Right hindlimb (tissue), 1 donor: ENCODE measurements around the gene CEMIP2.
"Not testable (repeated sequence)": the region's sequence is repeated elsewhere in the genome, so short reads cannot be mapped to it uniquely, and the experiment has no call there.

Experiments used
- DNase-seq: peaks from one replicate; pipeline ENCODE4 v3.0.0-alpha.2; 2018

CEMIP2 gene

GRCh38 chr9:71675105-71675856 is 93.0 kb downstream of the CEMIP2 start:
- DNase-seq, result no peak

DNA sequence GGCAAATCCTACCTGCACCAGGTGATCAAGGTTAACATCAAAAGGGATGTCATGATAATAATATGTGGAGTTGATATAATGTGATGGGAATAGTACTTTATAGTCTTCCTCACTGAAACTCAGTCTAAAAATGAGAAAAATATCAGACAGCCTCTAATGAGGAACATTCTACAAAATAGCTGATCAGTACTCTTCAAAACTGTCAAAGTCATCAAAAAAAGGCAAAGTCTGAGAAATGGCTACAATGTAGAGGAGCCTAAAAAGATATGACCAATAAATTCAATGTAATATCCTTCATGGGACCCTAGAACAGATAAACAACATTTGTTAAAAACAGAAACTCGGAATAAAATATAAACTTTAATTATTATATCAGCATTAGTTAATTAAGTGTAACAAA is 95.7 kb downstream of the CEMIP2 start:
- no peak for DNase-seq

DNA sequence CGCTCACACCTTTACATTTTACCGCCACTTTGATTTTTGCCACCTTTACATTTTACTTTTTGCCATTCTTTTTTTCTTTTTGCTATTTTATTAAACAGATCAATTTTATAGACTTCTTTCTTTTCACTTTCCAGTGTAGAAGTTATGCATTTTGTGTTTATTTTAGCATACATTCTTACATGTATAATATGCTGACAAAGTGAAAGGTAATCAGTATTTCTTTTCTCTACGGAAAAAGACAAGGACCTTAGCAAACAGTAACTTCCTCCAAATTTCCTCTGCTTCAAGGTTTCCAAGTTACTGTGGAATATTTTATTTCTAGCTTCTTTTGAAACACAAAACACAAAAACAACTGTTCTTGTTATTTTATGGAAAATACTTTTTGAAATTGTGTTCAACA is 97.0 kb downstream of the CEMIP2 start:
- no peak for DNase-seq

DNA sequence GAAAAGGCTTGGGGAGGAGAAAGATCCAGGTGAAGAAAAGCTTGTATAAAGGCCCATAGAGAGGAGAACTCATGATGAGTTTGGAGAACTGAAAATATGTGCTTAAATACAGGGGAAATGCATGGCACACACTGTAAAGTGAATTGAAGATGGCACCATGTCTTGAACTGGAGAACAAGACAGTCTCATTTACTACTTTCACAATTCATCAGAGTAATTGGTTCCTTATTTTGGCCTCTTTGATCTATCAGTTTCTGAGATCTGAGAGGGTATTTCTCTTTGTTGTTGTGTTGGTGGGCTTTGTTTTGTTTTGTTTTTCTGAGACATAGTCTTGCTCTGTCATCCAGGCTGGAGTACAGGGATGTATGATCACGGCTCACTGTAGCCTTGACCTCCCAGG is 98.2 kb downstream of the CEMIP2 start:
- no peak for DNase-seq

DNA sequence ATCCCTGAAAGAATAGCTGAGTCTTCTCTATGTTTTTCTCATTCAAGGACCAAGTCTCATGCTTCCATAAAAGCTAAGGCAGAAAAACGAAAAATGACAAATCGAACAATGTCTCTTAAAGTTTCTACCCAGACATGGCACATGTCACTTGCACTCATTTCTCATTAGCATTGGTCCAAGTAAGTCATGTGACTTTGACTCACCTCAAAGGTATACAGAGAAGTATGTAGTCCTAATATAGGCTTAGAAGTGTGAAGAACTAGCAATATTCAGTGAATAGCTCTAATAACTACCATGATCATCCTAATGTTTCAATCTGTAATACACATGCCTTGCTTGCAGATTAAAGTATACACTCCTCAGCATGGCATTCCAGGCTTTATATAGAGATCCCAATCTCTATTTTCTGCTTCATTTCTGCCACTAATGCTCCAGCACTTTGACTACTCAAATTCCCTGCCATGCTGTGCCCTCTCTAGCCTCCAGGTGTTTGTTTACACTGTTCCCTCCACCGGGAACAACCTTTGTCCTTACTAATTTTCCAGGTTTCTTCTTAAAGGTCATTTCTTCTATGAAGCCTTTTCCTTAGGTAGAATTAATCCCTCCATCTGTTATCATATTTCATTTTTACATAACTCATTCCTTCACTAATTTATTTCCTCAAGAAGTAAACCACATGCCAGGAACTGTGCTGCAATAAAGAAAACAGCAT is 98.9 kb downstream of the CEMIP2 start:
- no peak for DNase-seq

DNA sequence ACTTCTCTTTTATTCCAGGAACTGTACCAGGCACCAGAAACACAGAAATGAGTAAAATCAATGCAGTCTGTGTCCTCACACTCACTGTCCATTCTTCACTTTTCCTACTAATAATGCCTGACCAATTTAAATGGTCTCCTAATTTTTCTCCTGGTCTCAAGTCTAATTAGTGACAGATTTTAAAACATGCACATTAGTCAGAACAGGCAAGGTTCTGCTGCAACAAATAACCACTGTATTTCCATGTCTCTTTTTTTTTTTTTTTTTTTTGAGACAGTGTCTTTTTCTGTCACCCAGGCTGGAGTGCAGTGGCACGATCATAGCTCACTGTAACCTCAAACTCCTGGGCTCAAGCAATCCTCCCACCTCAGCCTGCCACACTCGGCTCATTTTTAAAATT is 99.6 kb downstream of the CEMIP2 start:
- no peak for DNase-seq

DNA sequence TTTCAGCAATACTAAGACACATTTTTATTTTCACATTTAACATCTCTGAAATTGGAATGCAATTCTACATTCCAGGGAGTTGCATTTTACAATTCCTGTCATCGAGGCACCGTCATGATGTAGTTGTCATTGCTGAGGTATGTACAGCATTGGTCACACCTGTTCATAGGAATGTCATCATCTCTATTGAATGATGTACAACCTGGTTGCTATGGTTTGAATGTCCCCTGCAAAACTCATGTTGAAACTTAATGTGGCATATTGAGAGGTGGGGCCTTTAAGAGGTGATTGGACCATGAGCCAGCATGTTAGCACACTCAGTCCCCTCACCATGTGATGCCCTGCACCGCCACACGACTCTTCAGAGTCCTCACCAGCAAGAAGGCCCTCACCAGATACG is 103.1 kb downstream of the CEMIP2 start:
- no peak for DNase-seq

DNA sequence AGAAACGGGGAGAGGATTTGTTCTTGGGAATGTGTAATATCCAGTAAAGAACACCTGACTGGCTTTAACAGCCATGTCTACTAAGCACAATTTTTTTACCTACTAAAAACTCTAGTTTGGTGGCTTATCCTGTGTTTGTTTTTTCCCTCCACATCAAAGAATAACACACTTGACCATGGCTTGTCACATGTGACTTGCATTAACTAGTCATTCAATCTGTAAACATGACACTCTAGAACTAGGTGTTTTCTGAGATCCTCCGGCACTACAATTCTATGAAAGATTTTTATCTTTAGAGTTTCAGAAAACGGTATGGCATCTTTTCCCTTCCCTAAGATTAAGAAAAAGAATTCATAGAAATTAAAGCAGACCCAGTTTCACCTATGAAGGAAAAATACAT is 103.7 kb downstream of the CEMIP2 start:
- DNase-seq, result no peak

- DNase-seq, result peak; percentile 44
Measured at GRCh38 chr9:71663931-71664459, 104.3 kb downstream of the CEMIP2 start.

DNA sequence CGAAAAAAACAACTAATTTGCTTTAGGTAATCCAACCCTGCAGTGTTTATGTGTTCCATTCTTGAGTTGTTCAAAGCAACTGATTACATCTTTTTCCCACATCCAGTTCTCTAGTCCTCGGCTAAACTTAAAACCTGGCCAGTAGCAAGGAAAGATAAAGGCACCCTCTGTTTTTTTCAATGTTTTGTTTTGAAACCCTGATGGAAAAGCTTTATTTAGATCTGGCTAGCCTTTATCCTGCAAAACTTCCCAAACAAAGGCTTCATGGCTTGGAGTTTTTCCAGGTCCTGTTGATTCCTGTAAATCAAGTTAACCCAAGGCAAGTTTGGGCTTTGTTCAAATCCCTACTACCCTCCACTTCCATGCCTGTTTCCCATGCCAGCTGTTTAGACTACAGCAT is 105.1 kb downstream of the CEMIP2 start:
- no peak for DNase-seq

DNA sequence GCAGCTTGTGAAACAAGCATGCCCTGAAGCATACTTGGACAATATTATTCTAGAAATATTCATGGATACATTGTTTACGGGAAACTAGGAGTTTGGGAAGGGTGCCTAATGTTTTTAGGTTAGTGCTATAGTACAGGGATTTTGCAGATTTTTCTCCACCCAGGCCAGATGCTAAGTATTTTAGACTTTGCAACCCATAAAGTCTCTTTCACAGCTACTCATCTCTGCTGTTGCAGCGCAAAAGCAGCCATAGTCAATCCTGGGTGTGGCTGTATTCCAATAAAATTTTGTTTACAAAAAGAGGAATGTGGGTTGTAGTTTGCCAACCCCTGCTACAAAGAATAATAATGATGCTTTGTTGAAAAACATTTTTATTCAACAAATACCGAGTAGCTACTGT is 106.2 kb downstream of the CEMIP2 start:
- DNase-seq, result no peak

- not testable (repeated sequence) for DNase-seq
Measured at GRCh38 chr9:71657276-71657675, 111.0 kb downstream of the CEMIP2 start.

DNA sequence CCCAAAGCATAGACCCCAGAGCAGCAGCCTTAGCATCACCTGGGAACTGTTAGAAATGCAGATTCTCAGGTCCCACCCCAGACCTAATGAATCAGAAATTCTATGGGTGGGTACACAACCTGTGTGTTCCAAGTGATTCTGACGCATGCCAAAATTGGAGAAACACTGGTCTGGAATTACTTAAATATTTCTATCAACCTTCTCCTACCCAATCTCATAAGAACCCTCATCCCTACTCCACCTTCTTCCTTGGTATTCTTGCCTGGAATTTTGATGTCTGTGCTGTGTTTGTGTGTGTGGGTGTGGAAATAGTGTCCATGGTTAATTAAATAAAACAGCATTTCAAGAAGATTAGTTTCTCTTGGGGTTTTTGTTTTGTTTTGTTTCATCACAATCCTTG is 111.8 kb downstream of the CEMIP2 start:
- no peak for DNase-seq

DNA sequence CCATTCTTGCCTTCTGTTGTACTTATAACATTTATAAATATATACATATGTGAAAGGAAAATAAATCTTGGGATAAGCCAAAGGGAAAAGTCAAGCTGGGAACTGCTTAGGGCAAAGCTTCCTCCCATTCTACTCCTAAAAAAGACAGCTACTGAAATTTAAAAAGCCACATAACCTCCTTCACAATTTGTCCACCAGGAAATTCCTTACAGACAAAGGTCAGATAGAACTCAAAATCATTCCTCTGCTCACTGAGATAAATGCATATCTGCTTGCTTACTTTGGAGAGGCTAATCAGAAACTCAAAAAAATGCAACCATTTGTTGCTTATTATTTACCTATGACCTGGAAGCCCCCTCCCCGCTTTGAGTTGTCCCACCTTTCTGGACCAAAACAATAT is 112.5 kb downstream of the CEMIP2 start:
- no peak for DNase-seq

DNA sequence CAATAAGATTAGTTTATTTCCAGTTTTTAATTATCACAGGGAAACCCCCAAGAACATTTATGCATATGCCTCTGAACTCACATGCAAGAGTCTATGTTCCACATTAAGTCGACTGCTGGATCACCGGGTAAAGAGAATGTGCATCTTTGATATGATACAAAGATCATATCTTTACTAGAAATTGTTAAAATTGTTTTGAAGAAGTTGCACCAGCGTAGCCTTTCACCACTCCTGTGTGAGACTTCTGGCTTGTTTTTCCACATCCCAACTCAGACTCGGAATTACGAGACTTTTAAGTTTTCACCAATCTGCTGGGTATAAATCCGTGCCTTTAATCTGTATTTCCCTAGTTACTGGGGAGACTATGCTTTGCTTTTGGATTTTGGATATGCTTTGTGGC is 113.2 kb downstream of the CEMIP2 start:
- no peak for DNase-seq

DNA sequence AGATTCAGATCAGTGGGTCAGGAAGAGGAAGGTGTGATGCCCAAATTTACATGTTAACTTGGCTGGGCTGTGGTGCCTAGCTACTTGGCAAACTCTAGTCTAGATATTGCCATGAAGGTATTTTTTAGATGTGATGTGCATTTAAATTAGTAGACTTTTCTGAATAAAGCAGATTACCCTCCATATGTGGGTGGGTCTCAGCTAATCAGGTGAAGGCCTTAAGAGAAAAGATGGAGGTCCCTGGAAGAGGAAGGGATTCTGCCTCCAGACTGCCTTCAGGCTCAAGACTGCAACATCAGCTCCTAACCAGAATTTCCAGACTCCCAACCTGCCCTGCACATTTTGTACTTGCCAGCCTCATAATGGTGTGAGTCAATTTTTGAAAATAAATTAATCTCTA is 115.8 kb downstream of the CEMIP2 start:
- no peak for DNase-seq

GRCh38 chr9:71648453-71648852 is 119.9 kb downstream of the CEMIP2 start:
- DNase-seq, result no peak

DNA sequence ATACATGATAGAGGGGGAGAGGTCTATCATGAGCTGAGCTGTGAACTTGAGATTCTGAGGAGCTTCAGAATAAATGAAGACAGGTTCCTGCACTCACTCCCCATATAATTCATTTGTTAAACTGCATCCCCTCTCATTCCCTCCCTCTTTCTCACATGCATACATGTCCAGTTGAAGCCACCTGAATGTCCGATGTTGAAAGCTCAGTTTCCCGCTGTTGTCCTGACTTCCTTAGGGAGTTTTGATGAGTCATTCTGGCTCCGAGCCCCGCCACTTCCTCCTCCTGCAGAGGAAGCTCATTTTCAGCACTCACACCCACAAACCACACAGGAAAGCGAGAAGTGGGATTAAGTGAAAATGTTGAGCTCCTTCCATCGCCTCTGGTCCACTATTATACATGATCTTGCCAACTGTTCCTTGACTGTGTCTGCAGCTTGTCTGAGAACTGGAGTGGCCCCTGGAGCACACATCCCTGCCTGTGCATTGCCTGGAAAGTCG is 121.2 kb downstream of the CEMIP2 start:
- DNase-seq, result peak; percentile 77

- no peak for DNase-seq
Measured at GRCh38 chr9:71646131-71646530, 122.2 kb downstream of the CEMIP2 start.

- DNase-seq, result no peak
Measured at GRCh38 chr9:71644819-71645362, 123.4 kb downstream of the CEMIP2 start.

GRCh38 chr9:71643330-71643729 is 125.0 kb downstream of the CEMIP2 start:
- DNase-seq, result no peak

DNA sequence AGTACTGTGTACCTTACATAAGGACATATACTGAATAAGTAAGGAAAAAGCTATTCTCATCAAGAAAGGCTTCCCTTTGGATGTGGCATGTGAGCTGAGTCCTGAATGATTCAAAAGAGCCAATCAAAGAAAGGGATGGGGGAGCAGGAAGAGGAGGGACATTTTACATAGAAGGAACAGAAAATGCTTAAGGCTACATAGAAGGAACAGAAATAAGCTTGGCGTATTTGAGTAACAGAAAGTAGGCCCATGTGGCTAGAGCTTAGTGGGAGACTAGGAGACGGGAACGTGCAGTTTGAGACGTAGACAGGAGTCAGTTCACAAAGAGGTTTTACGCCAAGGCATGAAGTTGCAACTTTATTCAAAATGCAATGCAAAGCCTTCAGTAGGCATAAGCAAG is 126.3 kb downstream of the CEMIP2 start:
- no peak for DNase-seq

DNA sequence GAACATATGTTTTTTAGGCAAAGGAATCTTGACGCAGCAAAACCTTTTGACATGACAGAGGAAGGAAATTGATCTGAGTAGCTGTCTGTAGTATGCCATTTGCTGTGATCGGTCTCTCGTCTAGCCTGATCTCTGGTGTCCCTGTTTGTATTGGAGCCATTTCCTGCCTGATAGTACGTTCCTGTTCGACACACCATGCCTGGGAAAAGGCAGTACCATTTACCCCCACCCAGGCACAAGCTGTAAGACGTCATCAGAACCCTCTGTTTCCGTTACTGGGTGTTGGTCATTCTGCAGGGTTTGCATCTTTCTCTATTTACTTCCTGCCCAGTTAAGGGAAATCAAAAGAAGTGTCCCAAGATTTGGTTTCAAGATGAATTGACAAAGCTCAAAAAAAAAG is 129.7 kb downstream of the CEMIP2 start:
- peak; percentile 32 for DNase-seq

DNA sequence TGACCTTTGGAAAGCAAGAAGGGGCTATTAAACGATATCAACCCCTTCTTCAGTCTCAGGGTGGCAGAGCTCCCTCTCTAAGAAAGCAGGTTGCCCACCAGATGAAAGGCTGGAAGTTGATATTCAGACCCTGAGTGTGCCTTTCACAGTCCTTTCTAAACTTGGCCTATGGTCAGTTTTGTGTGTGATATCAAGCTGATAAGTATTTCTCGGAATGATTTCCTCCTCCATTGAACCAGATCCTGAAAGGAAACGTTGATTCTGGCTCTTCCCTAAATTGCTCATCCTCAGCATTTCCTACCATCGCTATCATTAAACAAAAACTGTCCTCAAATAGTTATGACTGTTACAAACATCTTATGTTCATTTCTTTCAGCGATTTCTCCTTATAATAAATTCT is 130.4 kb downstream of the CEMIP2 start:
- no peak for DNase-seq
